Fibroblast of lung (primary cell): ENCODE results near the gene REC8. TPM values are rescaled to one million over a fixed set of nuclear protein-coding genes. Genes with fewer than 3 reads are reported as not detected.

ENCODE experiments used
- DNase-seq, 2 donors: peaks; one replicate each; pipeline versions ENCODE4 v3.0.0 to v3.0.0-alpha.2; 2010; ENCODE audit warnings: low read depth in 2 of 2
- H2AFZ ChIP-seq: 2 replicates; pipeline ENCODE4 v1.5.1; 2012; ENCODE audit warnings: low read length, control low read depth, inconsistent platforms
- H3K27ac ChIP-seq: 2 replicates; pipeline ENCODE4 v1.5.1; 2011; ENCODE audit warnings: low read length, control low read depth; ENCODE audit not compliant: insufficient read depth
- H3K27me3 ChIP-seq: 2 replicates; pipeline ENCODE4 v1.5.1; 2011; ENCODE audit warnings: mild to moderate bottlenecking, low read length; ENCODE audit not compliant: control insufficient read depth, insufficient read depth
- H3K36me3 ChIP-seq: 2 replicates; pipeline ENCODE4 v1.5.1; 2011; ENCODE audit warnings: low read length; ENCODE audit not compliant: control insufficient read depth, insufficient read depth
- H3K4me1 ChIP-seq: 2 replicates; pipeline ENCODE4 v1.5.1; 2011; ENCODE audit warnings: low read length; ENCODE audit not compliant: control insufficient read depth, insufficient read depth; ENCODE audit errors: extremely low read depth
- H3K4me2 ChIP-seq: 2 replicates; pipeline ENCODE4 v1.5.1; 2011; ENCODE audit warnings: low read length, control low read depth; ENCODE audit not compliant: insufficient read depth; ENCODE audit errors: extremely low read depth
- H3K4me3 ChIP-seq, 4 experiments: fragments of 200-600 bp in 1 of 4; sonication (generic) in 1 of 4; replicated peaks in 1 of 4; 2 replicates each; pipeline ENCODE4 v1.5.1; 2011 to 2016; ENCODE audit warnings: low read length in 4 of 4, low read depth in 3 of 4, mild to moderate bottlenecking in 3 of 4, control low read depth in 2 of 4, inconsistent platforms in 1 of 4, mixed read lengths in 1 of 4; ENCODE audit not compliant: insufficient read depth in 1 of 4; ENCODE audit errors: control extremely low read depth in 1 of 4
- H3K79me2 ChIP-seq: 2 replicates; pipeline ENCODE4 v1.5.1; 2012; ENCODE audit warnings: mild to moderate bottlenecking, low read length, inconsistent platforms; ENCODE audit not compliant: control insufficient read depth, insufficient read depth
- H3K9ac ChIP-seq: 2 replicates; pipeline ENCODE4 v1.5.1; 2011; ENCODE audit warnings: mild to moderate bottlenecking, low read length, control low read depth; ENCODE audit not compliant: insufficient read depth
- H3K9me3 ChIP-seq: 2 replicates; pipeline ENCODE4 v1.5.1; 2012; ENCODE audit warnings: low read depth, low read length; ENCODE audit not compliant: control insufficient read depth, insufficient read depth
- H4K20me1 ChIP-seq: 2 replicates; pipeline ENCODE4 v1.5.1; 2011; ENCODE audit warnings: low read length; ENCODE audit not compliant: control insufficient read depth, insufficient read depth; ENCODE audit errors: extremely low read depth
- CTCF ChIP-seq, 2 donors: IDR thresholded peaks in 1 of 2; conservative IDR thresholded peaks in 1 of 2; 1 replicate in 1 of 2; 2 replicates in 1 of 2; pipeline ENCODE4 v1.5.1; 2011 to 2012; ENCODE audit warnings: low read length in 2 of 2, control low read depth in 1 of 2, inconsistent platforms in 1 of 2, low read depth in 1 of 2, mild to moderate bottlenecking in 1 of 2
- EZH2 ChIP-seq: IDR thresholded peaks from 2 replicates; pipeline ENCODE4 v1.5.1; 2012; ENCODE audit warnings: low read length, control low read depth, mild to moderate bottlenecking; ENCODE audit errors: missing control alignments
- polyA plus RNA-seq, 2 donors: library from polyadenylated mRNA; depleted of rRNA in 1 of 2; stranded (reverse) in 1 of 2; unstranded in 1 of 2; fragments of >200 nt; gene quantifications; 2 replicates each; pipeline ENCODE4 v1.2.1, GENCODE V29; 2011 to 2012; ENCODE audit warnings: missing spikeins in 1 of 2
- total RNA-seq: library from RNA; depleted of rRNA; stranded (reverse); fragments of >200 nt; gene quantifications from 2 replicates; pipeline ENCODE4 v1.2.1, GENCODE V29; 2014

The REC8 gene
- total and polyA plus RNA-seq, 2 donors (not counting 1 experiment from before 2014, with no cell fraction given): 1.8 to 2.2 TPM

- no peak overlapping the region for H3K27ac ChIP-seq
- no peak for DNase-seq
- H2AFZ ChIP-seq: no peak overlapping the region
- H3K27me3 ChIP-seq: no peaks in the 10 kb centered on the region
- H3K9me3 ChIP-seq: no peaks in the 10 kb centered on the region
- H4K20me1 ChIP-seq: no peaks in the 10 kb centered on the region
- H3K36me3 ChIP-seq: peaks cover 24% of the 10 kb centered on the region
- H3K4me2 ChIP-seq: no peak overlapping the region
- H3K79me2 ChIP-seq: peaks cover 18% of the 10 kb centered on the region
- TF ChIP-seq CTCF (conservative IDR thresholded peaks at IDR 0.05 in 1 of 2, IDR thresholded peaks at IDR 0.05 in 1 of 2; ENCODE audit: low read depth in 1 of 2, low read length in 2 of 2) (no peak), EZH2 (no peak)
- H3K4me1 ChIP-seq: no peaks in the 10 kb centered on the region
- H3K4me3 ChIP-seq: no peak overlapping the region
- H3K9ac ChIP-seq: no peak overlapping the region
Observed at GRCh38 chr14:24151404-24152080, 20.3 kb upstream of the REC8 start.

DNA sequence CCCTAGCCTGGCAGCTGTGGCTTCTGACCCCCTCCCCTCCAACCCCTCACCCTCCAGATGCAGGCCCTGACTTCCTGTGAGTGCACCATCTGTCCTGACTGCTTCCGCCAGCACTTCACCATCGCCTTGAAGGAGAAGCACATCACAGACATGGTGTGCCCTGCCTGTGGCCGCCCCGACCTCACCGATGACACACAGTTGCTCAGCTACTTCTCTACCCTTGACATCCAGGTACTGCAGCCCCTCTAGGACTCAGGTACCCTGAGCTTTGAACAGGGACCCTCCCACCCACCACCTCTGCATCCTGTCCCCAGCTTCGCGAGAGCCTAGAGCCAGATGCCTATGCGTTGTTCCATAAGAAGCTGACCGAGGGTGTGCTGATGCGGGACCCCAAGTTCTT is 16.8 kb upstream of the REC8 start:
- H2AFZ ChIP-seq: no peak overlapping the region
- no peaks in the 10 kb centered on the region for H3K27me3 ChIP-seq
- no peak overlapping the region for H3K4me3 ChIP-seq
- H4K20me1 ChIP-seq: no peaks in the 10 kb centered on the region
- no peaks in the 10 kb centered on the region for H3K4me1 ChIP-seq
- no peak for DNase-seq
- H3K4me2 ChIP-seq: no peak overlapping the region
- H3K79me2 ChIP-seq: no peaks in the 10 kb centered on the region
- peaks cover 28% of the 10 kb centered on the region for H3K36me3 ChIP-seq
- no peak overlapping the region for H3K27ac ChIP-seq
- TF ChIP-seq EZH2: no peak
- no peak for TF ChIP-seq CTCF (conservative IDR thresholded peaks at IDR 0.05 in 1 of 2, IDR thresholded peaks at IDR 0.05 in 1 of 2; ENCODE audit: low read depth in 1 of 2, low read length in 2 of 2)
- no peaks in the 10 kb centered on the region for H3K9me3 ChIP-seq
- no peak overlapping the region for H3K9ac ChIP-seq

DNA sequence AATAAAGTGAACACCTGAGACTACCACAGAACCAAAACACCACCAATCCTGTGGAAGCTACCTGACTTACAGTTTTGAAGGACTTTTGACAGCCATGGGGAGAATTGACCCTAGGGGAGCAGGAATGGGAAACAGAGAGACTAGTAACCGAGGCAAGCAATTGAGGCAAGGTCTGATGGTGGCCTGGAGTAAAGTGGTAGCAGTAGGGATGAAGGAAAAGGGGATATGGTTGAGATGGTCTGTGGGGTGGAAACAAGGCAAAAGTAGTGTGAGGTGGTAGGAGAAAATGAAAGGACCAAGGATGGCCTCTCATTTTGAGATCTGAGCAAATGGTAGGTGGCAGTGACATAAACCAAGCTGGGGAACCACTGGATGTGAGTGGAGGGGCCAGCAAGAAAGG is 15.0 kb upstream of the REC8 start:
- H2AFZ ChIP-seq: no peak overlapping the region
- no peaks in the 10 kb centered on the region for H3K27me3 ChIP-seq
- peaks cover 6% of the 10 kb centered on the region for H3K4me1 ChIP-seq
- no peak for DNase-seq
- no peak for TF ChIP-seq CTCF (conservative IDR thresholded peaks at IDR 0.05 in 1 of 2, IDR thresholded peaks at IDR 0.05 in 1 of 2; ENCODE audit: low read depth in 1 of 2, low read length in 2 of 2)
- TF ChIP-seq EZH2: no peak
- peaks cover 20% of the 10 kb centered on the region for H3K36me3 ChIP-seq
- peaks cover 7% of the 10 kb centered on the region for H3K79me2 ChIP-seq
- no peak overlapping the region for H3K9ac ChIP-seq
- no peak overlapping the region for H3K4me3 ChIP-seq
- no peak overlapping the region for H3K27ac ChIP-seq
- no peaks in the 10 kb centered on the region for H3K9me3 ChIP-seq
- no peak overlapping the region for H3K4me2 ChIP-seq
- H4K20me1 ChIP-seq: no peaks in the 10 kb centered on the region
